Natural killer cell (primary cell): ENCODE measurements around the gene CNN1. TPM values are rescaled to one million over a fixed set of nuclear protein-coding genes. Genes with fewer than 3 reads are reported as not detected.

Source experiments
- ATAC-seq, 3 donors: fragments of 150-1000 bp in 2 of 3; fragments of 200-7000 bp in 1 of 3; cut with Tn5 transposase; 1 replicate in 1 of 3; 2 replicates in 2 of 3; pipeline ENCODE4 v1.10.0; 2021; ENCODE audit warnings: mild to moderate bottlenecking in 2 of 3, moderate library complexity in 2 of 3
- DNase-seq, 2 donors: peaks; one replicate each; pipeline versions ENCODE4 v3.0.0 to v3.0.0-alpha.2; 2013 to 2021; ENCODE audit warnings: mixed read lengths in 1 of 2
- H3K27ac ChIP-seq: one replicate; pipeline ENCODE4 v1.5.1; 2013; ENCODE audit warnings: mild to moderate bottlenecking, low read length
- H3K27me3 ChIP-seq: one replicate; pipeline ENCODE4 v1.6.1; 2013; ENCODE audit warnings: low read length; ENCODE audit not compliant: control insufficient read depth, insufficient read depth
- H3K36me3 ChIP-seq: one replicate; pipeline ENCODE4 v1.6.1; 2013; ENCODE audit warnings: low read length; ENCODE audit not compliant: control insufficient read depth, insufficient read depth
- H3K4me1 ChIP-seq: one replicate; pipeline ENCODE4 v1.6.1; 2013; ENCODE audit warnings: low read length; ENCODE audit not compliant: control insufficient read depth, insufficient read depth
- H3K4me3 ChIP-seq: one replicate; pipeline ENCODE4 v1.5.1; 2013; ENCODE audit warnings: low read length
- H3K9me3 ChIP-seq: one replicate; pipeline ENCODE4 v1.6.1; 2013; ENCODE audit warnings: low read length; ENCODE audit not compliant: control insufficient read depth, insufficient read depth
- H3K27ac Mint-ChIP-seq, 2 donors: one replicate each; pipeline ENCODE4 v1.8.0; 2022; ENCODE audit warnings: mild to moderate bottlenecking in 2 of 2, mixed read lengths in 2 of 2, moderate library complexity in 1 of 2
- H3K27me3 Mint-ChIP-seq, 2 donors: one replicate each; pipeline ENCODE4 v1.8.0; 2022; ENCODE audit warnings: low read depth in 2 of 2, mixed read lengths in 2 of 2
- H3K36me3 Mint-ChIP-seq: one replicate; pipeline ENCODE4 v1.8.0; 2022; ENCODE audit warnings: mixed read lengths
- H3K4me1 Mint-ChIP-seq, 2 donors: one replicate each; pipeline ENCODE4 v1.8.0; 2022; ENCODE audit warnings: mixed read lengths in 2 of 2
- H3K4me3 Mint-ChIP-seq: one replicate; pipeline ENCODE4 v1.8.0; 2022; ENCODE audit warnings: mild to moderate bottlenecking, moderate library complexity, mixed read lengths
- H3K9me3 Mint-ChIP-seq, 2 donors: one replicate each; pipeline ENCODE4 v1.8.0; 2022; ENCODE audit warnings: mixed read lengths in 2 of 2
- WGBS: methylation state at CpG from one replicate; pipeline ENCODE4 v1.1.7; 2013; ENCODE audit warnings: missing lambda C conversion rate; ENCODE audit not compliant: insufficient coverage; 5-methylcytosine and 5-hydroxymethylcytosine counted together
- intact Hi-C: fragments of 100-400 bp; cut with micrococcal nuclease; formaldehyde crosslinking; loops from one replicate; pipeline ENCODE4 v1.14.2; 2022
- total RNA-seq, 4 donors: library from RNA; stranded (reverse); fragments of 120-200 nt in 1 of 4; gene quantifications; one replicate each; pipeline versions ENCODE4 v1.2.3 to v1.2.4, GENCODE V29; 2013 to 2022
- TF ChIP-seq, protein P1 (sequence below): fragments of 200-600 bp; IDR thresholded peaks from one replicate; pipeline ENCODE4 v1.8.0; 2022; ENCODE audit warnings: antibody characterized with exemption

CNN1 gene
- total RNA-seq, 3 donors from 2014 or later (not counting 1 experiment from before 2014, with no cell fraction given), result not detected

DNA sequence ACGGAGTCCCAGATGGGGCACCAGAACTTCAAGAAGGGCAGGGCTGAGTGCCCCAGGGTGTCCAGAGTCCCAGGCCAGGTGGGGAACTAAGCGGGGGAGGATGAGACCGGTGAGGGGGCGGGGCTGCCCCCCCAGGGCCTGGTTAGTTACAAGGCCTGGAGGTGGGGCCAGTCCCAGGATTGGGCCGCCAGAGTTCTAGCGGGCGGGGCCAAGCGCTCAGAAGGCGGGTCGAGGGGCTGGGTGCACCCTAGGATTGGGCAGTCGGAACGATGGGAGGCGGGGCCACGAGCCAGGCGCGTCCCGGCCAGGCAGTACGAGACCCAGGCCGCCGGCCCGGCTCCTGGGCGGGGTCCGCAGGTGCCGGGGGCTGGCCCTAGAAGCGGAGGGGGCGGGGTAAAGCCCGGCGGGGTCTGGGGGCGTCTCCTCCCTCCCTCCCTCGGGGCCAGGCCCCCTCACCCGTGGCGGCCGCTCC lies 33.6 kb upstream of the CNN1 start:
- H3K27ac ChIP-seq, result peak overlapping the region; percentile 78
- no peaks in the 10 kb centered on the region for H3K9me3 ChIP-seq
- no peaks in the 10 kb centered on the region for H3K27me3 Mint-ChIP-seq
- peaks cover 15 to 16% of the 10 kb centered on the region in 2 donors for H3K4me1 Mint-ChIP-seq
- H3K9me3 Mint-ChIP-seq, result no peaks in the 10 kb centered on the region
- H3K27me3 ChIP-seq, result no peaks in the 10 kb centered on the region
- H3K36me3 ChIP-seq, result no peaks in the 10 kb centered on the region
- TF ChIP-seq, protein P1, sequence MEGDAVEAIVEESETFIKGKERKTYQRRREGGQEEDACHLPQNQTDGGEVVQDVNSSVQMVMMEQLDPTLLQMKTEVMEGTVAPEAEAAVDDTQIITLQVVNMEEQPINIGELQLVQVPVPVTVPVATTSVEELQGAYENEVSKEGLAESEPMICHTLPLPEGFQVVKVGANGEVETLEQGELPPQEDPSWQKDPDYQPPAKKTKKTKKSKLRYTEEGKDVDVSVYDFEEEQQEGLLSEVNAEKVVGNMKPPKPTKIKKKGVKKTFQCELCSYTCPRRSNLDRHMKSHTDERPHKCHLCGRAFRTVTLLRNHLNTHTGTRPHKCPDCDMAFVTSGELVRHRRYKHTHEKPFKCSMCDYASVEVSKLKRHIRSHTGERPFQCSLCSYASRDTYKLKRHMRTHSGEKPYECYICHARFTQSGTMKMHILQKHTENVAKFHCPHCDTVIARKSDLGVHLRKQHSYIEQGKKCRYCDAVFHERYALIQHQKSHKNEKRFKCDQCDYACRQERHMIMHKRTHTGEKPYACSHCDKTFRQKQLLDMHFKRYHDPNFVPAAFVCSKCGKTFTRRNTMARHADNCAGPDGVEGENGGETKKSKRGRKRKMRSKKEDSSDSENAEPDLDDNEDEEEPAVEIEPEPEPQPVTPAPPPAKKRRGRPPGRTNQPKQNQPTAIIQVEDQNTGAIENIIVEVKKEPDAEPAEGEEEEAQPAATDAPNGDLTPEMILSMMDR, result no peak
- DNase-seq (peak; percentile 94 to 97), ATAC-seq (peak; percentile 92 to 97 (median 92))
- peaks cover 16% of the 10 kb centered on the region for H3K4me1 ChIP-seq
- peak overlapping the region; percentile 88 to 92 for H3K27ac Mint-ChIP-seq
- under 1% methylated on average over 33 of the region's 33 CpGs for WGBS
- peak overlapping the region; percentile 40 for H3K4me3 ChIP-seq
- intact Hi-C loops, result loop anchor here (1.0 to 10.0 kb wide), 3 partner anchors 24 to 159 kb away; partner anchors contain the start of genes CCDC159, ECSIT, SWSAP1 and TMEM205
- peak overlapping the region; percentile 89 for H3K4me3 Mint-ChIP-seq
- no peaks in the 10 kb centered on the region for H3K36me3 Mint-ChIP-seq

DNA sequence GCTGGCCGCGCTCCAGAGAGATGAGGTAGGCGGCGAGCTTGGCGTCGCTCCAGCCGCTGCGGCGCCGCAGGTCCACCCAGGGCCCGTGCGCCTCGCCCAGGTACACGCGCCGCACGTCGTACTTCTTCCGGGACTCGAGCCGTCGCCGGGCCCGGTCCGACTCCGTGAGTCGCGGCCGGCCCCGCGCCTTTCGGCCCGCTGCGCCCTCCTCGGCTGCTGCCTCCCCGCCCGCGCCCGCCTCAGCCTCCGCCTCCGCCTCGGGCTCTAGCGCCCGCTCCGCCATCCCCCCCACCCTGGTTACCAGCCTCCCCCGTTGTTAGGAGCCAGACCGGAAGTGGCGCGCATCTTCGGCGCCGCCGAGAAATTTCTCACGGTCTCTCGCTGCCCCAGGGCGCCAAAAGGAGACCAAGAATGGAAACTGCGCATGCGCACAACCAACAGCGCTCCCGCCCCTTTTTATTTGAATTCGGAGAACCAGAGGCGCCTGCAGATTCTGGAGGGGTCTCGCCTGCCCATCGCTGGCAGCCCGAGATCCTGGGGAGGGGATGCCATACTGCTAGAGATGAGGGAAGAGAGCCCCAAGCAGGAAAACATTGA lies 33.0 kb upstream of the CNN1 start, which contains the start of gene ZNF653:
ZNF653 (minus strand) TSS at position 336 of the 597 bp plus-strand sequence; CDS start at position 283, 53 bp downstream.
- no peaks in the 10 kb centered on the region for H3K27me3 Mint-ChIP-seq
- WGBS, result under 1% methylated on average over 65 of the region's 65 CpGs
- Histone ChIP-seq H3K36me3 (no peaks in the 10 kb centered on the region), H3K27me3 (no peaks in the 10 kb centered on the region), H3K9me3 (no peaks in the 10 kb centered on the region), H3K4me3 (peak within 1 kb of the TSS; percentile 40), H3K27ac (peak within 1 kb of the TSS; percentile 78), H3K4me1 (peaks cover 16% of the 10 kb centered on the region)
- ATAC-seq (peak; percentile 64 to 83 (median 68)), DNase-seq (peak; percentile 94 to 98)
- peak within 1 kb of the TSS; percentile 88 to 92 for H3K27ac Mint-ChIP-seq
- H3K4me3 Mint-ChIP-seq, result peak within 1 kb of the TSS; percentile 95
- no peaks in the 10 kb centered on the region for H3K36me3 Mint-ChIP-seq
- H3K4me1 Mint-ChIP-seq, result peaks cover 15 to 16% of the 10 kb centered on the region in 2 donors
- TF ChIP-seq, protein P1, result no peak
- H3K9me3 Mint-ChIP-seq, result no peaks in the 10 kb centered on the region
- intact Hi-C loops, result loop anchor here (1.0 to 10.0 kb wide), 3 partner anchors 24 to 159 kb away; partner anchors contain the start of genes CCDC159, ECSIT, SWSAP1 and TMEM205

DNA sequence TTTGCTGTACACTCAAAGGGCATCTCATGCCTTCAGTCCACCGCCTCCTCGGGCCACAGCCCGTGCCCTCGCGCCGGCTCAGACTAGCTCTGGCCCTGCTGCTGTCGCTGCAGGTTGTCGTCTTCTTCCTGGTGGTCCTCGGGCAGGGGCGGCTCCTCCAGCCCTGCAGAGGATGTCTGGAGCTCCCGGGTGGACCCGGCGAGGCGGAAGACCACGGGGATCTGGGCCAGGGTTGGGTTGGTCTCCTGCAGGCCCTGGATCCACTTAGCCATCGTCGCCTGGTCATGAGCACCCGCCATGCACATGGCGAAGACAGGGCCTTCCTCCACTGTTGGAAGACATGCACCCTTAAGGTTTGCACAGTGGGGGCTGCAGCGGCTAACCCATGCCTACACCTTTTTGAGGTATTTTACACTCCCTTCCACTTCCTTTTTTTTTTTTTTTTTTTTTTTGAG lies 32.5 kb upstream of the CNN1 start:
- H3K27me3 Mint-ChIP-seq, result no peaks in the 10 kb centered on the region
- Histone ChIP-seq H3K4me1 (peaks cover 16% of the 10 kb centered on the region), H3K9me3 (no peaks in the 10 kb centered on the region), H3K36me3 (peaks cover under 1% of the 10 kb centered on the region), H3K4me3 (peak overlapping the region; percentile 40), H3K27ac (peak overlapping the region; percentile 4), H3K27me3 (no peaks in the 10 kb centered on the region)
- peak overlapping the region; percentile 95 for H3K4me3 Mint-ChIP-seq
- DNase-seq (no peak), ATAC-seq (peak; percentile 7 to 11 (median 10))
- H3K36me3 Mint-ChIP-seq, result no peaks in the 10 kb centered on the region
- H3K27ac Mint-ChIP-seq, result peak overlapping the region; percentile 88 to 92
- WGBS, result 27% methylated on average over 20 of the region's 20 CpGs
- TF ChIP-seq, protein P1, result no peak
- H3K9me3 Mint-ChIP-seq, result no peaks in the 10 kb centered on the region
- H3K4me1 Mint-ChIP-seq, result peaks cover 15 to 18% of the 10 kb centered on the region in 2 donors
- intact Hi-C loops, result loop anchor here (10.0 kb wide), 1 partner anchor 131 kb away; the partner anchor contains the start of gene SWSAP1
